Activated B cell treated with CpG ODN at 0.5 μM for 24 hours (primary cell): ENCODE results near the gene BBS12. TPM values are rescaled to one million over a fixed set of nuclear protein-coding genes. Genes with fewer than 3 reads are reported as not detected.

Experiments used
- ATAC-seq: fragments of 200-7000 bp; cut with Tn5 transposase; one replicate; pipeline ENCODE4 v1.10.0; 2021; ENCODE audit warnings: low read depth, mild to moderate bottlenecking, moderate library complexity
- CTCF ChIA-PET: fragments of 350-600 bp; sonication (Branson Sonifier 250); formaldehyde crosslinking; loops from one replicate; lab custom pipeline; 2021; ENCODE audit warnings: antibody characterized with exemption; lab: Charles Lee
- POLR2A ChIA-PET: fragments of 350-600 bp; sonication (Branson Sonifier 250); formaldehyde crosslinking; loops from one replicate; lab custom pipeline; 2021; ENCODE audit warnings: antibody characterized with exemption; lab: Charles Lee
- DNase-seq: peaks from one replicate; pipeline ENCODE4 v3.0.0; 2022
- H3K27ac Mint-ChIP-seq: one replicate; pipeline ENCODE4 v1.8.0; 2020; ENCODE audit warnings: mixed read lengths
- H3K27me3 Mint-ChIP-seq: one replicate; pipeline ENCODE4 v1.8.0; 2021; ENCODE audit warnings: mixed read lengths
- H3K36me3 Mint-ChIP-seq: one replicate; pipeline ENCODE4 v1.8.0; 2021; ENCODE audit warnings: low read depth, mixed read lengths
- H3K4me1 Mint-ChIP-seq: one replicate; pipeline ENCODE4 v1.8.0; 2021; ENCODE audit warnings: mixed read lengths
- H3K4me3 Mint-ChIP-seq: one replicate; pipeline ENCODE4 v1.8.0; 2020; ENCODE audit warnings: mild to moderate bottlenecking, mixed read lengths
- H3K9me3 Mint-ChIP-seq: one replicate; pipeline ENCODE4 v1.8.0; 2020; ENCODE audit warnings: mixed read lengths
- CTCF ChIP-seq: fragments of 200-600 bp; IDR thresholded peaks from one replicate; pipeline ENCODE4 v1.8.0; 2022; ENCODE audit warnings: antibody characterized with exemption, mild to moderate bottlenecking
- intact Hi-C: fragments of 100-400 bp; cut with micrococcal nuclease; formaldehyde crosslinking; loops from one replicate; pipeline ENCODE4 v1.15.1; 2024
- total RNA-seq: library from RNA; stranded (reverse); gene quantifications from 2 replicates; pipeline ENCODE4 v1.2.3, GENCODE V29; 2022

The BBS12 gene
- total RNA-seq, 1 donor from 2014 or later: 3.3 TPM

- POLR2A ChIA-PET: no interaction called here
- CTCF ChIA-PET: interaction anchor here (0.7 kb wide), 1 partner anchor 15 kb away, joined by 4 read pairs; no protein-coding TSS in a partner anchor
- TF ChIP-seq CTCF: no peak
- H3K4me1 Mint-ChIP-seq: no peaks in the 10 kb centered on the region
- no peak overlapping the region for H3K27ac Mint-ChIP-seq
- intact Hi-C loops: no loop called here
- H3K9me3 Mint-ChIP-seq: peaks cover 2% of the 10 kb centered on the region
- ATAC-seq (no peak), DNase-seq (no peak)
- no peaks in the 10 kb centered on the region for H3K36me3 Mint-ChIP-seq
- H3K27me3 Mint-ChIP-seq: peaks cover 11% of the 10 kb centered on the region
- no peak overlapping the region for H3K4me3 Mint-ChIP-seq
Observed at GRCh38 chr4:122788935-122789334, 56.4 kb downstream of the BBS12 start.

DNA sequence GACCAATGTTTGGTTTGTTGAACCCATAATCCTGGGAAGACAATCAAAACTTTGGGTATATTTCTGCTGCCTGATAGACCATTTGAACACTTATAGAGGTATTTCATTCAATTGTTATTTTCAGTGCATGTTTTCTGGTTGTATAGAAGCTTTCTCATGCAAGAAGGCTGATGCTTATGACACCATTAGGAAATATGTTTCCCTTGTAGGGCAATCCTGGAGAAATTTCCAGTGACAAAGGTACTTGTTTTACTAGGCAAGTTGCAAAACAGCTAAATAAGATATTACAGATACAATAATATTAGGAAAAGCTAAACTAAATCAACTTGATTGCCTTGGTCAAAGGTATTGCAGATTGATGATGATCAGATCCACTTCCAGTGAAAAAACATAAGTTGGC is 61.3 kb downstream of the BBS12 start:
- ChIA-PET POLR2A (no interaction called here), CTCF (no interaction called here)
- Mint-ChIP-seq H3K27ac (no peak overlapping the region), H3K36me3 (no peaks in the 10 kb centered on the region), H3K4me1 (no peaks in the 10 kb centered on the region), H3K4me3 (no peak overlapping the region), H3K27me3 (peaks cover 18% of the 10 kb centered on the region), H3K9me3 (no peaks in the 10 kb centered on the region)
- DNase-seq (no peak), ATAC-seq (no peak)
- no peak for TF ChIP-seq CTCF
- intact Hi-C loops: no loop called here

Other genes with a start within 250 kb of the BBS12 start
- gene IL21, start 111.6 kb upstream of the BBS12 start, total RNA-seq: not detected in 2 replicates
- 0.10 and 0.29 TPM in 2 replicates for gene FGF2, start 94.1 kb downstream of the BBS12 start, total RNA-seq
- 2.4 and 2.5 TPM in 2 replicates for gene NUDT6, start 189.9 kb downstream of the BBS12 start, total RNA-seq